HepG2 (cell line): Measurements from ENCODE around the gene DPP7. TPM values are rescaled to one million over a fixed set of nuclear protein-coding genes. Genes with fewer than 3 reads are reported as not detected.

ENCODE experiments used
- ATAC-seq: fragments of 200-7000 bp; cut with Tn5 transposase; 3 replicates; pipeline ENCODE4 v1.9.1; 2020; ENCODE audit warnings: mild to moderate bottlenecking, moderate library complexity
- BruUV-seq: library from RNA; stranded (reverse); fragments of 400-500 nt; replicated peaks from 2 replicates; lab custom pipeline; 2021; lab: Mats Ljungman, UMichigan
- CTCF ChIA-PET: fragments of 300-600 bp; formaldehyde crosslinking; extraction: SDS; loops from one replicate; lab custom pipeline; 2021; ENCODE audit warnings: low total read pairs, inconsistent platforms, low intra/inter-chr PET ratio; lab: Yijun Ruan, JAX
- POLR2A ChIA-PET: fragments of 350-600 bp; sonication (Branson Sonifier 250); formaldehyde crosslinking; loops from one replicate; lab custom pipeline; 2020; ENCODE audit warnings: antibody characterized with exemption, inconsistent platforms; lab: Yijun Ruan, JAX
- DNase-seq: peaks from one replicate; pipeline ENCODE4 v3.0.0-alpha.2; 2015; ENCODE audit warnings: low spot score
- FAIRE-seq: peaks from 3 replicates; lab custom pipeline; 2011; peaks lifted over from hg19 to GRCh38; lab: Jason Lieb, UNC
- H2AFZ ChIP-seq: one replicate; pipeline ENCODE4 v1.6.1; 2011; ENCODE audit warnings: low read length, inconsistent platforms
- H3K27ac ChIP-seq: fragments of 300-600 bp; 3 replicates; pipeline ENCODE4 v1.8.0; 2011; ENCODE audit warnings: mixed run types, mild to moderate bottlenecking, mixed read lengths, low read length, inconsistent platforms; ENCODE audit not compliant: insufficient read depth; ENCODE audit errors: extremely low read length
- H3K27me3 ChIP-seq, 2 experiments: fragments of 200-600 bp in 1 of 2; 2 replicates in 1 of 2; 3 replicates in 1 of 2; pipeline versions ENCODE4 v1.6.0 to v1.8.0; 2011; ENCODE audit warnings: low read length in 2 of 2, mild to moderate bottlenecking in 2 of 2, moderate library complexity in 2 of 2, inconsistent platforms in 1 of 2; ENCODE audit not compliant: insufficient read depth in 2 of 2, control insufficient read depth in 1 of 2
- H3K36me3 ChIP-seq, 2 experiments: fragments of 200-600 bp in 1 of 2; replicated peaks in 1 of 2; 2 replicates in 1 of 2; 3 replicates in 1 of 2; pipeline versions ENCODE4 v1.5.1 to v1.8.0; 2011; ENCODE audit warnings: low read length in 2 of 2, inconsistent platforms in 1 of 2; ENCODE audit not compliant: insufficient read depth in 2 of 2, control insufficient read depth in 1 of 2
- H3K4me1 ChIP-seq: 2 replicates; pipeline ENCODE4 v1.5.1; 2012; ENCODE audit warnings: low read length, inconsistent platforms; ENCODE audit not compliant: insufficient read depth
- H3K4me2 ChIP-seq: 2 replicates; pipeline ENCODE4 v1.6.0; 2011; ENCODE audit warnings: low read depth, low read length, inconsistent platforms
- H3K4me3 ChIP-seq, 3 experiments: fragments of 200-600 bp in 1 of 3; sonication (generic), shearing (Covaris generic) in 1 of 3; replicated peaks in 1 of 3; 2 replicates each; pipeline ENCODE4 v1.5.1; 2011 to 2016; ENCODE audit warnings: low read length in 3 of 3, inconsistent platforms in 2 of 3, low read depth in 2 of 3, mild to moderate bottlenecking in 2 of 3, control low read depth in 1 of 3, mixed read lengths in 1 of 3; ENCODE audit not compliant: insufficient read depth in 1 of 3
- H3K79me2 ChIP-seq: one replicate; pipeline ENCODE4 v1.6.1; 2011; ENCODE audit warnings: low read length, inconsistent platforms; ENCODE audit not compliant: insufficient read depth
- H3K9ac ChIP-seq: 2 replicates; pipeline ENCODE4 v1.6.0; 2011; ENCODE audit warnings: mild to moderate bottlenecking, low read depth, low read length, inconsistent platforms; ENCODE audit not compliant: insufficient read depth
- H3K9me3 ChIP-seq: 2 replicates; pipeline ENCODE4 v1.5.1; 2012; ENCODE audit warnings: mild to moderate bottlenecking, low read length
- H4K20me1 ChIP-seq: 2 replicates; pipeline ENCODE4 v1.6.0; 2011; ENCODE audit warnings: inconsistent platforms, mild to moderate bottlenecking, low read length, moderate library complexity; ENCODE audit not compliant: insufficient read depth
- FOXA1 ChIP-seq, 2 experiments: fragments of 450-650 bp in 1 of 2; sonication (generic) in 1 of 2; formaldehyde crosslinking in 1 of 2; IDR thresholded peaks; 2 replicates each; pipeline versions ENCODE4 v1.4.0 to v1.6.1; 2016 to 2020; ENCODE audit warnings: missing genetic modification reagents in 1 of 2
- MAFK ChIP-seq, 2 experiments: IDR thresholded peaks in 1 of 2; conservative IDR thresholded peaks in 1 of 2; 2 replicates each; pipeline ENCODE4 v1.6.1; 2011; ENCODE audit warnings: improper control_type of control experiment in 2 of 2, low read length in 2 of 2
- MYPOP ChIP-seq: sonication (generic); formaldehyde crosslinking; IDR thresholded peaks from 2 replicates; pipeline ENCODE4 v1.8.1; 2023; ENCODE audit warnings: mild to moderate bottlenecking, moderate library complexity, missing genetic modification reagents
- PHF21A ChIP-seq: sonication (generic); formaldehyde crosslinking; IDR thresholded peaks from 2 replicates; pipeline ENCODE4 v1.5.0; 2020; ENCODE audit warnings: mild to moderate bottlenecking, missing genetic modification reagents
- SRF ChIP-seq: IDR thresholded peaks from 2 replicates; pipeline ENCODE4 v1.6.1; 2011; ENCODE audit warnings: mild to moderate bottlenecking, low read depth, low read length, moderate library complexity
- ZNF362 ChIP-seq: sonication (generic); formaldehyde crosslinking; IDR thresholded peaks from 2 replicates; pipeline ENCODE4 v1.4.0; 2020; ENCODE audit warnings: missing genetic modification reagents, mild to moderate bottlenecking, borderline replicate concordance
- ZNF547 ChIP-seq: sonication (generic); formaldehyde crosslinking; IDR thresholded peaks from 2 replicates; pipeline ENCODE4 v1.5.1; 2020; ENCODE audit warnings: mild to moderate bottlenecking, missing genetic modification reagents
- ZNF687 ChIP-seq: sonication (generic); formaldehyde crosslinking; IDR thresholded peaks from 2 replicates; pipeline ENCODE4 v1.5.1; 2020; ENCODE audit warnings: mild to moderate bottlenecking, missing genetic modification reagents, moderate library complexity
- ZSCAN22 ChIP-seq: sonication (generic); formaldehyde crosslinking; IDR thresholded peaks from 2 replicates; pipeline ENCODE4 v1.4.0; 2020; ENCODE audit warnings: mild to moderate bottlenecking, missing genetic modification reagents
- WGBS: methylation state at CpG from one replicate; pipeline ENCODE4 v1.1.6; 2017; ENCODE audit warnings: low lambda C conversion rate; 5-methylcytosine and 5-hydroxymethylcytosine counted together
- in situ Hi-C: cut with HindIII; loops from 2 replicates; pipeline ENCODE4 v1.10.0; 2017; ENCODE audit warnings: low pct_unique_long_range_greater_than_20kb; ENCODE audit not compliant: extremely low pct_ligation_motif_present
- intact Hi-C: fragments of 100-400 bp; cut with micrococcal nuclease; formaldehyde crosslinking; loops from one replicate; pipeline ENCODE4 v1.10.0; 2022; ENCODE audit not compliant: unreplicated experiment
- polyA plus RNA-seq, 8 experiments: library from polyadenylated mRNA; depleted of rRNA in 3 of 8; stranded (reverse) in 7 of 8; unstranded in 1 of 8; fragments of >200 nt; fragmentation: Illumina TruSeq in 4 of 8; extraction: Trizol in 4 of 8; gene quantifications; 2 replicates each; pipeline versions ENCODE4 v1.2.1 to v1.2.3, GENCODE V29; 2011 to 2016; ENCODE audit warnings: low read depth in 4 of 8, missing spikeins in 1 of 8, mixed read lengths in 1 of 8; ENCODE audit not compliant: insufficient read depth in 1 of 8
- total RNA-seq, 5 experiments: library from RNA; depleted of rRNA; stranded (reverse); fragments of >200 nt; fragmentation: Illumina TruSeq; extraction: Trizol; gene quantifications; 2 replicates each; pipeline ENCODE4 v1.2.3, GENCODE V29; 2016; ENCODE audit warnings: low read depth in 1 of 5
- TF ChIP-seq, protein P1 (sequence below): sonication (generic); formaldehyde crosslinking; IDR thresholded peaks from 2 replicates; pipeline ENCODE4 v1.5.1; 2020; ENCODE audit warnings: mild to moderate bottlenecking, missing genetic modification reagents, borderline replicate concordance

DPP7 gene
- total and polyA plus RNA-seq, 2 of the 13 experiments (the other 11 are each of a cell fraction or from before 2014, with no cell fraction given), result 1.2 to 4.5 TPM

GRCh38 chr9:137127301-137128157, 13.0 kb upstream of the DPP7 start:
- Histone ChIP-seq H3K27ac (peak overlapping the region; percentile 82), H4K20me1 (peaks cover 5% of the 10 kb centered on the region; the same call in 1 of the 2 replicates), H2AFZ (no peak overlapping the region), H3K4me3 (peak overlapping the region; percentile 75 to 90 (median 85)), H3K4me1 (peaks cover 27% of the 10 kb centered on the region), H3K9me3 (no peaks in the 10 kb centered on the region), H3K79me2 (peaks cover 19% of the 10 kb centered on the region), H3K36me3 (no peaks in the 10 kb centered on the region), H3K9ac (peak overlapping the region; percentile 80), H3K27me3 (no peaks in the 10 kb centered on the region), H3K4me2 (peak overlapping the region; percentile 98)
- no TSS peak for BruUV-seq
- peak; percentile 57 for FAIRE-seq
- 3% methylated on average over 24 of the region's 24 CpGs for WGBS
- CTCF ChIA-PET, result no interaction called here
- POLR2A ChIA-PET, result interaction anchor here (0.6 to 2.2 kb wide), 16 partner anchors 11 to 149 kb away, joined by 3 to 16 read pairs (median 4); partner anchors contain the start of genes ENTPD2, MAN1B1, RNF224 and SSNA1
- in situ Hi-C loops, result no loop called here
- DNase-seq, result peak; percentile 65
- intact Hi-C loops, result no loop called here
- peak; percentile 6; the same call in 2 of the 3 replicates for ATAC-seq
- TF ChIP-seq MAFK (conservative IDR thresholded peaks at IDR 0.05 in 1 of 2, IDR thresholded peaks at IDR 0.05 in 1 of 2; ENCODE audit: low read length in 2 of 2) (no peak), PHF21A (peak; percentile 58; the same call in 1 of the 2 replicates), MYPOP (CRISPR knock-in tag) (peak; percentile 67), ZNF687 (peak; percentile 41; the same call in 1 of the 2 replicates), ZSCAN22 (CRISPR knock-in tag) (no peak), FOXA1 (IDR thresholded peaks at IDR 0.05) (no peak), FOXA1 (CRISPR knock-in tag; IDR thresholded peaks at IDR 0.05) (0 out of 2 replicates have a peak, but pooled peaks have one; percentile 4), ZNF362 (CRISPR knock-in tag) (peak; percentile 77), SRF (0 out of 2 replicates have a peak, but pooled peaks have one; percentile 17), ZNF547 (no peak)
- TF ChIP-seq, protein P1, sequence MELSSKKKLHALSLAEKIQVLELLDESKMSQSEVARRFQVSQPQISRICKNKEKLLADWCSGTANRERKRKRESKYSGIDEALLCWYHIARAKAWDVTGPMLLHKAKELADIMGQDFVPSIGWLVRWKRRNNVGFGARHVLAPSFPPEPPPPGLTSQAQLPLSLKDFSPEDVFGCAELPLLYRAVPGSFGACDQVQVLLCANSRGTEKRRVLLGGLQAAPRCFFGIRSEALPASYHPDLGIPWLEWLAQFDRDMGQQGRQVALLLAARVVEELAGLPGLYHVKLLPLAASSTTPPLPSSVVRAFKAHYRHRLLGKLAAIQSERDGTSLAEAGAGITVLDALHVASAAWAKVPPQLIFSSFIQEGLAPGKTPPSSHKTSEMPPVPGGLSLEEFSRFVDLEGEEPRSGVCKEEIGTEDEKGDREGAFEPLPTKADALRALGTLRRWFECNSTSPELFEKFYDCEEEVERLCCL, result 0 out of 2 replicates have a peak, but pooled peaks have one; percentile 45
